A673 (cell line): ENCODE data around the gene FAM170B. TPM values are rescaled to one million over a fixed set of nuclear protein-coding genes. Genes with fewer than 3 reads are reported as not detected.

Experiments used
- BruUV-seq: library from RNA; stranded (reverse); fragments of 400-500 nt; replicated peaks from 2 replicates; lab custom pipeline; 2021; lab: Mats Ljungman, UMichigan
- CTCF ChIA-PET: fragments of 300-600 bp; sonication (Branson Sonifier 250); formaldehyde crosslinking; loops from one replicate; lab custom pipeline; 2022; ENCODE audit warnings: antibody characterized with exemption; lab: Charles Lee
- POLR2A ChIA-PET: fragments of 300-600 bp; sonication (Branson Sonifier 250); formaldehyde crosslinking; loops from one replicate; lab custom pipeline; 2022; ENCODE audit warnings: antibody characterized with exemption; ENCODE audit not compliant: low non-redundant PET; lab: Charles Lee
- DNase-seq: peaks from one replicate; pipeline ENCODE4 v3.0.0-alpha.2; 2015; ENCODE audit warnings: low spot score
- H3K27ac ChIP-seq: fragments of 200-600 bp; sonication (generic); 2 replicates; pipeline ENCODE4 v1.5.1; 2016; ENCODE audit warnings: mixed run types, low read depth, mild to moderate bottlenecking, mixed read lengths, antibody characterized with exemption, low read length; ENCODE audit not compliant: poor library complexity, severe bottlenecking
- H3K27me3 ChIP-seq: fragments of 200-600 bp; sonication (generic); replicated peaks from 2 replicates; pipeline ENCODE4 v1.6.1; 2017; ENCODE audit warnings: mixed run types, low read depth, mild to moderate bottlenecking, mixed read lengths, antibody characterized with exemption, low read length; ENCODE audit not compliant: insufficient read depth, poor library complexity
- H3K36me3 ChIP-seq: fragments of 200-600 bp; sonication (generic); 2 replicates; pipeline ENCODE4 v1.6.1; 2016; ENCODE audit warnings: mixed run types, mild to moderate bottlenecking, mixed read lengths, antibody characterized with exemption, low read length; ENCODE audit not compliant: insufficient read depth, poor library complexity, severe bottlenecking
- H3K4me1 ChIP-seq: fragments of 200-600 bp; sonication (generic); 2 replicates; pipeline ENCODE4 v1.6.1; 2017; ENCODE audit warnings: mixed run types, mild to moderate bottlenecking, mixed read lengths, antibody characterized with exemption, low read length; ENCODE audit not compliant: insufficient read depth, poor library complexity, severe bottlenecking
- H3K4me3 ChIP-seq: fragments of 200-600 bp; sonication (generic); 2 replicates; pipeline ENCODE4 v1.5.1; 2016; ENCODE audit warnings: low read depth, mixed run types, mild to moderate bottlenecking, mixed read lengths, low read length; ENCODE audit not compliant: poor library complexity, severe bottlenecking
- H3K9me3 ChIP-seq: fragments of 200-600 bp; sonication (generic); 2 replicates; pipeline ENCODE4 v1.6.1; 2016; ENCODE audit warnings: mixed run types, low read depth, mild to moderate bottlenecking, mixed read lengths, antibody characterized with exemption, low read length; ENCODE audit not compliant: poor library complexity, severe bottlenecking
- CTCF ChIP-seq: fragments of 300-800, 200-600 bp; sonication (generic); conservative IDR thresholded peaks from 2 replicates; pipeline ENCODE4 v1.5.1; 2017; ENCODE audit warnings: low read depth, mild to moderate bottlenecking, antibody characterized with exemption, low read length, moderate library complexity, mixed read lengths
- EZH2 ChIP-seq: fragments of 200-600 bp; sonication (generic); IDR thresholded peaks from 2 replicates; pipeline ENCODE4 v1.6.1; 2017; ENCODE audit warnings: borderline replicate concordance, low read depth, mild to moderate bottlenecking, mixed read lengths, antibody characterized with exemption, low read length; ENCODE audit not compliant: poor library complexity, severe bottlenecking
- intact Hi-C: fragments of 100-400 bp; cut with micrococcal nuclease; formaldehyde crosslinking; loops from one replicate; pipeline ENCODE4 v1.10.0; 2022; ENCODE audit not compliant: unreplicated experiment
- total RNA-seq: library from RNA; stranded (reverse); gene quantifications from 2 replicates; pipeline ENCODE4 v1.2.3, GENCODE V29; 2021

Gene FAM170B
- total RNA-seq, 1 experiment from 2014 or later, result not detected

GRCh38 chr10:49089152-49089551 is 44.7 kb downstream of the FAM170B start:
- Histone ChIP-seq H3K27ac (no peak overlapping the region), H3K4me1 (no peaks in the 10 kb centered on the region), H3K9me3 (no peaks in the 10 kb centered on the region), H3K36me3 (no peaks in the 10 kb centered on the region), H3K4me3 (no peak overlapping the region), H3K27me3 (no peaks in the 10 kb centered on the region)
- intact Hi-C loops, result no loop called here
- CTCF ChIA-PET, result no interaction called here
- POLR2A ChIA-PET, result no interaction called here
- no peak for TF ChIP-seq EZH2
- no TSS peak for BruUV-seq
- no peak for DNase-seq

GRCh38 chr10:49086889-49087288 is 46.9 kb downstream of the FAM170B start:
- POLR2A ChIA-PET, result no interaction called here
- DNase-seq, result no peak
- Histone ChIP-seq H3K27ac (no peak overlapping the region), H3K9me3 (no peaks in the 10 kb centered on the region), H3K4me1 (no peaks in the 10 kb centered on the region), H3K36me3 (no peaks in the 10 kb centered on the region), H3K4me3 (no peak overlapping the region), H3K27me3 (no peaks in the 10 kb centered on the region)
- no TSS peak for BruUV-seq
- CTCF ChIA-PET, result no interaction called here
- TF ChIP-seq EZH2 (no peak), CTCF (no peak)
- intact Hi-C loops, result no loop called here

- intact Hi-C loops, result no loop called here
- no TSS peak for BruUV-seq
- Histone ChIP-seq H3K9me3 (no peaks in the 10 kb centered on the region), H3K4me1 (no peaks in the 10 kb centered on the region), H3K36me3 (no peaks in the 10 kb centered on the region), H3K4me3 (no peak overlapping the region), H3K27ac (no peak overlapping the region), H3K27me3 (peaks cover 3% of the 10 kb centered on the region)
- POLR2A ChIA-PET, result no interaction called here
- CTCF ChIA-PET, result no interaction called here
- no peak for DNase-seq
- TF ChIP-seq EZH2, result no peak
- TF ChIP-seq CTCF, result no peak
These were observed 50.6 kb downstream of the FAM170B start for GRCh38 chr10:49083261-49083660.

GRCh38 chr10:49082766-49083165 is 51.1 kb downstream of the FAM170B start:
- ChIA-PET POLR2A (no interaction called here), CTCF (no interaction called here)
- no TSS peak for BruUV-seq
- H3K4me3 ChIP-seq, result no peak overlapping the region
- H3K4me1 ChIP-seq, result no peaks in the 10 kb centered on the region
- H3K27ac ChIP-seq, result no peak overlapping the region
- no peak for DNase-seq
- TF ChIP-seq EZH2, result no peak
- TF ChIP-seq CTCF, result no peak
- peaks cover 3% of the 10 kb centered on the region for H3K27me3 ChIP-seq
- intact Hi-C loops, result no loop called here
- no peaks in the 10 kb centered on the region for H3K36me3 ChIP-seq
- H3K9me3 ChIP-seq, result no peaks in the 10 kb centered on the region
